Neural cell (in vitro differentiated cells): ENCODE data around the gene GPR18. TPM values are rescaled to one million over a fixed set of nuclear protein-coding genes. Genes with fewer than 3 reads are reported as not detected.

Experiments
- H2AFZ ChIP-seq: fragments of 200-600, 300-800 bp; sonication (generic), shearing (Covaris generic); 2 replicates; pipeline ENCODE4 v1.6.0; 2014; ENCODE audit warnings: low read depth, mild to moderate bottlenecking, antibody characterized with exemption, low read length, moderate library complexity
- H3F3A ChIP-seq: fragments of 200-600 bp; shearing (Covaris generic); 2 replicates; pipeline ENCODE4 v1.6.1; 2016; ENCODE audit warnings: mild to moderate bottlenecking, moderate library complexity, mixed read lengths, antibody characterized with exemption, low read length; ENCODE audit not compliant: insufficient read depth, poor library complexity, severe bottlenecking
- H3K27ac ChIP-seq: fragments of 200-600, 300-800 bp; sonication (generic), shearing (Covaris generic); 2 replicates; pipeline ENCODE4 v1.5.1; 2014; ENCODE audit warnings: mild to moderate bottlenecking, low read length, moderate library complexity
- H3K27me3 ChIP-seq: fragments of 300-800, 200-600 bp; sonication (generic), shearing (Covaris generic); 2 replicates; pipeline ENCODE4 v1.6.0; 2014; ENCODE audit warnings: mild to moderate bottlenecking, low read depth, low read length, moderate library complexity; ENCODE audit not compliant: insufficient read depth
- H3K36me3 ChIP-seq: fragments of 300-800, 200-600 bp; sonication (generic), shearing (Covaris generic); 2 replicates; pipeline ENCODE4 v1.5.1; 2014; ENCODE audit warnings: mild to moderate bottlenecking, antibody characterized with exemption, low read length, moderate library complexity; ENCODE audit not compliant: insufficient read depth
- H3K4me2 ChIP-seq: fragments of 300-800, 200-600 bp; sonication (generic), shearing (Covaris generic); 2 replicates; pipeline ENCODE4 v1.6.0; 2014; ENCODE audit warnings: mild to moderate bottlenecking, low read length
- H3K4me3 ChIP-seq: fragments of 300-800, 200-600 bp; sonication (generic), shearing (Covaris generic); 2 replicates; pipeline ENCODE4 v1.5.1; 2014; ENCODE audit warnings: mild to moderate bottlenecking, low read length, moderate library complexity
- H3K79me2 ChIP-seq: fragments of 200-600 bp; shearing (Covaris generic); replicated peaks from 2 replicates; pipeline ENCODE4 v1.6.0; 2014; ENCODE audit warnings: mild to moderate bottlenecking, low read length, moderate library complexity; ENCODE audit not compliant: insufficient read depth
- H3K9ac ChIP-seq: fragments of 300-800, 200-600 bp; sonication (generic), shearing (Covaris generic); 2 replicates; pipeline ENCODE4 v1.6.1; 2016; ENCODE audit warnings: mild to moderate bottlenecking, low read length, mixed read lengths
- H3K9me2 ChIP-seq: fragments of 200-600 bp; shearing (Covaris generic); 2 replicates; pipeline ENCODE4 v1.6.1; 2016; ENCODE audit warnings: mild to moderate bottlenecking, low read length, mixed read lengths; ENCODE audit not compliant: insufficient read depth
- H3K9me3 ChIP-seq: fragments of 200-600, 300-800 bp; sonication (generic), shearing (Covaris generic); 2 replicates; pipeline ENCODE4 v1.6.1; 2016; ENCODE audit warnings: mild to moderate bottlenecking, mixed run types, low read length, moderate library complexity, mixed read lengths
- H4K20me1 ChIP-seq: fragments of 200-600 bp; shearing (Covaris generic); 2 replicates; pipeline ENCODE4 v1.6.1; 2016; ENCODE audit warnings: mild to moderate bottlenecking, mixed run types; ENCODE audit not compliant: insufficient read depth
- EP300 ChIP-seq: fragments of 450-650 bp; conservative IDR thresholded peaks from 2 replicates; pipeline ENCODE4 v1.6.1; 2014; ENCODE audit warnings: antibody characterized with exemption, mild to moderate bottlenecking, moderate library complexity; ENCODE audit not compliant: poor library complexity, severe bottlenecking
- EZH2 ChIP-seq: fragments of 200-600, 300-800 bp; shearing (Covaris generic), sonication (generic); IDR thresholded peaks from 2 replicates; pipeline ENCODE4 v1.6.1; 2014; ENCODE audit warnings: antibody characterized with exemption, low read length, borderline replicate concordance, mild to moderate bottlenecking; ENCODE audit not compliant: insufficient read depth, poor library complexity, severe bottlenecking
- MXI1 ChIP-seq: fragments of 450-650 bp; conservative IDR thresholded peaks from 2 replicates; pipeline ENCODE4 v1.6.1; 2014; ENCODE audit warnings: antibody characterized with exemption, mild to moderate bottlenecking; ENCODE audit not compliant: poor library complexity, severe bottlenecking
- POLR2AphosphoS5 ChIP-seq: IDR thresholded peaks from 2 replicates; pipeline ENCODE4 v1.6.1; 2012
- RAD21 ChIP-seq: fragments of 450-650 bp; conservative IDR thresholded peaks from 2 replicates; pipeline ENCODE4 v1.6.1; 2014; ENCODE audit warnings: antibody characterized with exemption, mild to moderate bottlenecking, moderate library complexity
- REST ChIP-seq: IDR thresholded peaks from 2 replicates; pipeline ENCODE4 v1.6.1; 2012; ENCODE audit warnings: borderline replicate concordance
- SMC3 ChIP-seq: fragments of 450-650 bp; conservative IDR thresholded peaks from 2 replicates; pipeline ENCODE4 v1.6.1; 2014; ENCODE audit warnings: antibody characterized with exemption, mild to moderate bottlenecking, moderate library complexity; ENCODE audit not compliant: poor library complexity
- TAF1 ChIP-seq: IDR thresholded peaks from 2 replicates; pipeline ENCODE4 v1.6.1; 2012; ENCODE audit warnings: low read depth
- polyA plus RNA-seq: library from polyadenylated mRNA; depleted of rRNA; stranded (reverse); fragments of >200 nt; gene quantifications from 2 replicates; pipeline ENCODE4 v1.2.3, GENCODE V29; 2014

GPR18 gene
- polyA plus RNA-seq, 1 donor from 2014 or later, result not detected

GRCh38 chr13:99257291-99257690 is 888 bp downstream of the GPR18 start:
- no peaks in the 10 kb centered on the region for H3K36me3 ChIP-seq
- H3K9me3 ChIP-seq, result no peaks in the 10 kb centered on the region
- H3K4me3 ChIP-seq, result no peak overlapping the region
- no peaks in the 10 kb centered on the region for H3F3A ChIP-seq
- H3K27me3 ChIP-seq, result no peaks in the 10 kb centered on the region
- H3K9me2 ChIP-seq, result no peaks in the 10 kb centered on the region
- H3K4me2 ChIP-seq, result no peak overlapping the region
- no peak overlapping the region for H3K9ac ChIP-seq
- no peaks in the 10 kb centered on the region for H3K79me2 ChIP-seq
- H4K20me1 ChIP-seq, result no peaks in the 10 kb centered on the region
- no peak overlapping the region for H2AFZ ChIP-seq
- TF ChIP-seq REST (no peak), POLR2AphosphoS5 (no peak), MXI1 (no peak), SMC3 (no peak)
- no peak overlapping the region for H3K27ac ChIP-seq

- H2AFZ ChIP-seq, result no peak overlapping the region
- H4K20me1 ChIP-seq, result no peaks in the 10 kb centered on the region
- H3K36me3 ChIP-seq, result no peaks in the 10 kb centered on the region
- H3K27me3 ChIP-seq, result no peaks in the 10 kb centered on the region
- no peaks in the 10 kb centered on the region for H3K9me3 ChIP-seq
- H3K79me2 ChIP-seq, result no peaks in the 10 kb centered on the region
- no peak overlapping the region for H3K4me2 ChIP-seq
- TF ChIP-seq EZH2, result no peak
- no peak overlapping the region for H3K4me3 ChIP-seq
- H3K9ac ChIP-seq, result no peak overlapping the region
- no peaks in the 10 kb centered on the region for H3K9me2 ChIP-seq
- no peaks in the 10 kb centered on the region for H3F3A ChIP-seq
- no peak overlapping the region for H3K27ac ChIP-seq
These were observed 1.5 kb downstream of the GPR18 start for GRCh38 chr13:99256709-99257108.

GRCh38 chr13:99256283-99256682 is 1.9 kb downstream of the GPR18 start:
- Histone ChIP-seq H3K27ac (no peak overlapping the region), H3K4me2 (no peak overlapping the region), H3K4me3 (no peak overlapping the region), H3K9me2 (no peaks in the 10 kb centered on the region), H2AFZ (no peak overlapping the region), H3K27me3 (no peaks in the 10 kb centered on the region), H3K79me2 (no peaks in the 10 kb centered on the region), H3K36me3 (no peaks in the 10 kb centered on the region), H4K20me1 (no peaks in the 10 kb centered on the region), H3K9me3 (no peaks in the 10 kb centered on the region), H3F3A (no peaks in the 10 kb centered on the region), H3K9ac (no peak overlapping the region)
- TF ChIP-seq REST (no peak), EZH2 (no peak), MXI1 (no peak), SMC3 (no peak), TAF1 (no peak), RAD21 (no peak), EP300 (no peak), POLR2AphosphoS5 (no peak)
